Peyer's patch (tissue), 4 donors: ENCODE results near the gene BMP7.

Experiments
- POLR2A ChIP-seq, 2 donors: fragments of 450-650 bp; IDR thresholded peaks; one replicate each; pipeline ENCODE4 v1.5.1; 2017; ENCODE audit warnings: antibody characterized with exemption in 2 of 2, mild to moderate bottlenecking in 2 of 2, moderate library complexity in 2 of 2
- TF ChIP-seq, protein P1 (sequence below), 6 experiments: fragments of 450-650 bp in 4 of 6; fragments of 200-600 bp in 2 of 6; sonication (generic) in 1 of 6; IDR thresholded peaks; one replicate each; pipeline ENCODE4 v1.5.1; 2017 to 2019; ENCODE audit warnings: antibody characterized with exemption in 6 of 6, mild to moderate bottlenecking in 3 of 6, moderate library complexity in 1 of 6

DNA sequence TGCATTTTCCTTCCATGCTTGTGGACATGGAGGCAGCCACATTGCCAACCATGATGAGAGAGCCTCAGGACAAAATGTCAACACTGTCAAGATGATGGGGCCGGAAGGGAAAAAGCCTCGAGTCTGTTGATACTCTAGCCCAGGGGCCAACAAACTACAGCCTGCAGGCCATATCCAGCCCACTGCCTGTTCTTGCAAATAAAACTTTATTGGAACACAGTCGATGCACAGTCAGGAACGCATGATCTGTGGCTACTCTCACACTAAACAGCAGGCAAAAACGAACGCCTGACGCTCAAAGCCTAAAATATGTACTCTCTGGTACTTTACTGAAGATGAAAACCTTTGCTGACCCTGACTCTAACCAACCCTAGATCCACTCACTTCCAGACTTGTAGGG, 72.3 kb downstream of the BMP7 start:
- no peak for TF ChIP-seq POLR2A (IDR thresholded peaks at IDR 0.05)
- TF ChIP-seq, protein P1, sequence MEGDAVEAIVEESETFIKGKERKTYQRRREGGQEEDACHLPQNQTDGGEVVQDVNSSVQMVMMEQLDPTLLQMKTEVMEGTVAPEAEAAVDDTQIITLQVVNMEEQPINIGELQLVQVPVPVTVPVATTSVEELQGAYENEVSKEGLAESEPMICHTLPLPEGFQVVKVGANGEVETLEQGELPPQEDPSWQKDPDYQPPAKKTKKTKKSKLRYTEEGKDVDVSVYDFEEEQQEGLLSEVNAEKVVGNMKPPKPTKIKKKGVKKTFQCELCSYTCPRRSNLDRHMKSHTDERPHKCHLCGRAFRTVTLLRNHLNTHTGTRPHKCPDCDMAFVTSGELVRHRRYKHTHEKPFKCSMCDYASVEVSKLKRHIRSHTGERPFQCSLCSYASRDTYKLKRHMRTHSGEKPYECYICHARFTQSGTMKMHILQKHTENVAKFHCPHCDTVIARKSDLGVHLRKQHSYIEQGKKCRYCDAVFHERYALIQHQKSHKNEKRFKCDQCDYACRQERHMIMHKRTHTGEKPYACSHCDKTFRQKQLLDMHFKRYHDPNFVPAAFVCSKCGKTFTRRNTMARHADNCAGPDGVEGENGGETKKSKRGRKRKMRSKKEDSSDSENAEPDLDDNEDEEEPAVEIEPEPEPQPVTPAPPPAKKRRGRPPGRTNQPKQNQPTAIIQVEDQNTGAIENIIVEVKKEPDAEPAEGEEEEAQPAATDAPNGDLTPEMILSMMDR (IDR thresholded peaks at IDR 0.05): no peak
